Choroid plexus epithelial cell (primary cell): Measurements from ENCODE around the gene DAZAP2.
"Not testable (repeated sequence)": the region's sequence is repeated elsewhere in the genome, so short reads cannot be mapped to it uniquely, and the experiment has no call there.

Experiments used
- DNase-seq: peaks from one replicate; pipeline ENCODE4 v3.0.0-alpha.2; 2010; ENCODE audit warnings: low read depth
- H3K4me3 ChIP-seq: 2 replicates; pipeline ENCODE4 v1.5.1; 2011; ENCODE audit warnings: low read depth, mild to moderate bottlenecking, control low read depth, low read length, moderate library complexity
- TF ChIP-seq, protein P1 (sequence below): conservative IDR thresholded peaks from 2 replicates; pipeline ENCODE4 v1.5.1; 2011; ENCODE audit warnings: low read depth, mild to moderate bottlenecking, control low read depth, inconsistent platforms, low read length, moderate library complexity

Gene DAZAP2

GRCh38 chr12:51225234-51225633 is 13.4 kb upstream of the DAZAP2 start:
- TF ChIP-seq, protein P1, sequence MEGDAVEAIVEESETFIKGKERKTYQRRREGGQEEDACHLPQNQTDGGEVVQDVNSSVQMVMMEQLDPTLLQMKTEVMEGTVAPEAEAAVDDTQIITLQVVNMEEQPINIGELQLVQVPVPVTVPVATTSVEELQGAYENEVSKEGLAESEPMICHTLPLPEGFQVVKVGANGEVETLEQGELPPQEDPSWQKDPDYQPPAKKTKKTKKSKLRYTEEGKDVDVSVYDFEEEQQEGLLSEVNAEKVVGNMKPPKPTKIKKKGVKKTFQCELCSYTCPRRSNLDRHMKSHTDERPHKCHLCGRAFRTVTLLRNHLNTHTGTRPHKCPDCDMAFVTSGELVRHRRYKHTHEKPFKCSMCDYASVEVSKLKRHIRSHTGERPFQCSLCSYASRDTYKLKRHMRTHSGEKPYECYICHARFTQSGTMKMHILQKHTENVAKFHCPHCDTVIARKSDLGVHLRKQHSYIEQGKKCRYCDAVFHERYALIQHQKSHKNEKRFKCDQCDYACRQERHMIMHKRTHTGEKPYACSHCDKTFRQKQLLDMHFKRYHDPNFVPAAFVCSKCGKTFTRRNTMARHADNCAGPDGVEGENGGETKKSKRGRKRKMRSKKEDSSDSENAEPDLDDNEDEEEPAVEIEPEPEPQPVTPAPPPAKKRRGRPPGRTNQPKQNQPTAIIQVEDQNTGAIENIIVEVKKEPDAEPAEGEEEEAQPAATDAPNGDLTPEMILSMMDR = no peak
- no peak overlapping the region for H3K4me3 ChIP-seq
- DNase-seq = no peak

- H3K4me3 ChIP-seq = no peak overlapping the region
- TF ChIP-seq, protein P1 = no peak
- no peak for DNase-seq
Observed at GRCh38 chr12:51225771-51226170, 12.9 kb upstream of the DAZAP2 start.

DNA sequence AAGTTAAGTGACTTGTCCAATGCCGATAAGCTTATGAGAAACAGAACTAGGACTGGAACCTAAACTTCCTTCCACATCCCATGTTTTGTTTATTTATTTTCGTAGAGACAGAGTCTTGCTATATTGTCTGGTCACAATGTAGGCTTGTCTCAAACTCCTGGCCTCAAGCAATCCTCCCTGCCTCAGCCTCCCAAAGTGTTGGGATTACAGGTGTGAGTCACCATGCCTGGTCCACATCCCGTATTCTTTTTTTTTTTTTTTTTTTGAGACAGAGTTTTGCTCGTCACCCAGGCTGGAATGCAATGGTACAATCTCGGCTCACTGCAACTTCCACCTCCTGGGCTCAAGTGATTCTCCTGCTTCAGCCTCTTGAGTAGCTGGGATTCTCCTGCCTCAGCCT is 11.5 kb upstream of the DAZAP2 start:
- not testable (repeated sequence) for H3K4me3 ChIP-seq, DNase-seq

GRCh38 chr12:51227962-51228361 is 10.7 kb upstream of the DAZAP2 start:
- H3K4me3 ChIP-seq = no peak overlapping the region
- no peak for DNase-seq
- TF ChIP-seq, protein P1 = no peak

- TF ChIP-seq, protein P1 = no peak
- no peak for DNase-seq
- H3K4me3 ChIP-seq = no peak overlapping the region
Observed at GRCh38 chr12:51229116-51229809, 9.4 kb upstream of the DAZAP2 start.

DNA sequence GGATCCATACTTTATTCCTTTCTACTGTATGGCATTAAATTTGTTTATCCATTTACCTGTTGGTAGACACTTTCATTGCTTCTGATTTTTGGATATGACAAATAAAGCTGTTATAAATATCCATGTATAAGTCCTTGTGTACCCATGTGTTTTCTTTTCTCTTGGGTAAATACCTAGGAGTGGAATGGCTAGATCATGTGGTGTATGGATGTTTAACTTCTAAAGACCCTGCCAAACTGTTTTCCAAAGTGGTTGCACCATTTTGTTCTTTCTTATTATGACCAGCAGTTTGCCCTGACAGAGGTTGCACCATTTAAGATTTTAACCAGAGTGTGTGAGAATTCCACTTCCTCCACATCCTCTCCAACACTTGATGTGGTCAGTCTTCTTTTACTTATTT is 6.0 kb upstream of the DAZAP2 start:
- no peak for DNase-seq
- TF ChIP-seq, protein P1 = no peak
- H3K4me3 ChIP-seq = no peak overlapping the region

DNA sequence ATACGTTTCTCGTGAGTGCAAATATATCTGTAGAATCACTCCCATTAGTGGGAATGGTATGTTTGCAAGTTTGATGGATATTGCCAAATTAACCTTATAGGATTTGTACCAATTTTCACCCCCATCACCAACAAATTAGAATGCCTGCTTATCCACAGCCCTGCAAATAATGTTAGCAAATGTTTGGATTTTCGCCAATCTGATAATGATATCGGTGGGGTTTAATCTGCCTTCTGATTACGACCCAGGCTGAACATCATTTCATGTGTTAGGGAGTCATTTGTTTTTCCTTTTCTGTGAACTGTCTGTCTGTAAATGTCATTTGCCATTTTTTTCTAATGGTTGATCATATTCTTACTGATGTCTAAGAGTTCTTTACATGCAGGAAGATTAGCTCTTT is 4.1 kb upstream of the DAZAP2 start:
- no peak for DNase-seq
- no peak overlapping the region for H3K4me3 ChIP-seq
- TF ChIP-seq, protein P1 = no peak
